SK-N-SH (cell line): ENCODE measurements around the gene UNC5CL. TPM values are rescaled to one million over a fixed set of nuclear protein-coding genes. Genes with fewer than 3 reads are reported as not detected.

Experiments
- CTCF ChIA-PET: fragments of 300-600, 350-600 bp; formaldehyde crosslinking; extraction: SDS; loops from one replicate; lab custom pipeline; 2021; lab: Yijun Ruan, JAX
- POLR2A ChIA-PET: fragments of 350-600 bp; sonication (Branson Sonifier 250); formaldehyde crosslinking; extraction: SDS; loops from one replicate; lab custom pipeline; 2020; ENCODE audit warnings: antibody characterized with exemption, inconsistent platforms; lab: Yijun Ruan, JAX
- DNase-seq: peaks from one replicate; pipeline ENCODE4 v3.0.0; 2012
- H2AFZ ChIP-seq: fragments of 200-600 bp; sonication (generic); 2 replicates; pipeline ENCODE4 v1.8.1; 2016; ENCODE audit warnings: antibody characterized with exemption, mild to moderate bottlenecking, low read depth
- H3F3A ChIP-seq: fragments of 200-600 bp; sonication (generic); replicated peaks from 2 replicates; pipeline ENCODE3; 2016; ENCODE audit warnings: antibody characterized with exemption, mild to moderate bottlenecking; ENCODE audit not compliant: insufficient read depth
- H3K27ac ChIP-seq, 2 experiments: fragments of 200-500 bp in 1 of 2; fragments of 200-600 bp in 1 of 2; sonication (Bioruptor generic) in 1 of 2; sonication (generic), shearing (Covaris generic) in 1 of 2; 2 replicates each; pipeline versions ENCODE4 v1.5.1 to v1.6.1; 2014 to 2016; ENCODE audit warnings: low read depth in 2 of 2, inconsistent platforms in 1 of 2, low read length in 1 of 2, mild to moderate bottlenecking in 1 of 2, mixed read lengths in 1 of 2
- H3K27me3 ChIP-seq: fragments of 200-600 bp; sonication (generic), shearing (Covaris generic); 2 replicates; pipeline ENCODE4 v1.6.1; 2016; ENCODE audit warnings: mixed run types; ENCODE audit not compliant: insufficient read depth
- H3K36me3 ChIP-seq, 2 experiments: fragments of 200-500 bp in 1 of 2; fragments of 200-600 bp in 1 of 2; sonication (Bioruptor generic) in 1 of 2; sonication (generic) in 1 of 2; replicated peaks in 1 of 2; 2 replicates each; pipeline versions ENCODE3 to v1.5.1; 2014 to 2016; ENCODE audit warnings: low read length in 1 of 2, mild to moderate bottlenecking in 1 of 2; ENCODE audit not compliant: insufficient read depth in 2 of 2, control insufficient read depth in 1 of 2
- H3K4me1 ChIP-seq, 2 experiments: fragments of 200-500 bp in 1 of 2; fragments of 200-600 bp in 1 of 2; sonication (Bioruptor generic) in 1 of 2; sonication (generic), shearing (Covaris generic) in 1 of 2; 2 replicates each; pipeline versions ENCODE4 v1.5.1 to v1.6.1; 2014 to 2016; ENCODE audit warnings: low read depth in 1 of 2, low read length in 1 of 2, mixed run types in 1 of 2; ENCODE audit not compliant: insufficient read depth in 2 of 2, control insufficient read depth in 1 of 2
- H3K4me2 ChIP-seq: fragments of 200-600 bp; sonication (generic), shearing (Covaris generic); 2 replicates; pipeline ENCODE4 v1.6.1; 2017; ENCODE audit warnings: mixed run types
- H3K4me3 ChIP-seq, 2 experiments: fragments of 200-500 bp in 1 of 2; fragments of 200-600 bp in 1 of 2; sonication (Bioruptor generic) in 1 of 2; sonication (generic), shearing (Covaris generic) in 1 of 2; 2 replicates each; pipeline versions ENCODE4 v1.5.1 to v1.8.1; 2014 to 2016; ENCODE audit warnings: low read depth in 2 of 2, inconsistent platforms in 1 of 2, low read length in 1 of 2, mild to moderate bottlenecking in 1 of 2, mixed read lengths in 1 of 2, moderate library complexity in 1 of 2
- H3K79me2 ChIP-seq: fragments of 200-600 bp; sonication (generic); 2 replicates; pipeline ENCODE4 v1.8.1; 2017; ENCODE audit warnings: mild to moderate bottlenecking; ENCODE audit not compliant: insufficient read depth
- H3K9ac ChIP-seq: fragments of 200-600 bp; sonication (generic); 2 replicates; pipeline ENCODE4 v1.6.1; 2017; ENCODE audit warnings: mixed run types
- H3K9me2 ChIP-seq: fragments of 200-600 bp; sonication (generic); 2 replicates; pipeline ENCODE4 v1.6.1; 2017; ENCODE audit warnings: mixed run types
- H3K9me3 ChIP-seq: fragments of 200-600 bp; sonication (generic); 2 replicates; pipeline ENCODE4 v1.6.1; 2017; ENCODE audit warnings: mixed run types, mild to moderate bottlenecking, moderate library complexity
- H4K20me1 ChIP-seq: fragments of 200-600 bp; sonication (generic); 2 replicates; pipeline ENCODE4 v1.6.1; 2017; ENCODE audit warnings: mild to moderate bottlenecking, mixed run types; ENCODE audit not compliant: insufficient read depth
- CHD2 ChIP-seq: fragments of 150-350 bp; IDR thresholded peaks from 2 replicates; pipeline ENCODE4 v1.6.1; 2018; ENCODE audit warnings: low read length; ENCODE audit not compliant: partially characterized antibody
- FOSL2 ChIP-seq: IDR thresholded peaks from 2 replicates; pipeline ENCODE4 v1.4.0; 2012; ENCODE audit warnings: low read depth, mild to moderate bottlenecking, moderate library complexity, borderline replicate concordance
- FOXJ3 ChIP-seq: sonication (generic); formaldehyde crosslinking; IDR thresholded peaks from 2 replicates; pipeline ENCODE4 v1.5.1; 2020; ENCODE audit warnings: mild to moderate bottlenecking, missing genetic modification reagents
- FOXM1 ChIP-seq: IDR thresholded peaks from 2 replicates; pipeline ENCODE4 v1.4.0; 2012; ENCODE audit warnings: low read depth, mild to moderate bottlenecking
- NRF1 ChIP-seq: IDR thresholded peaks from 2 replicates; pipeline ENCODE4 v1.6.1; 2012; ENCODE audit warnings: low read depth, mild to moderate bottlenecking, low read length
- RFX5 ChIP-seq: IDR thresholded peaks from 2 replicates; pipeline ENCODE4 v1.6.1; 2012; ENCODE audit warnings: mild to moderate bottlenecking, improper control_type of control experiment, low read length
- SMC3 ChIP-seq: IDR thresholded peaks from 2 replicates; pipeline ENCODE4 v1.6.1; 2012; ENCODE audit warnings: low read depth, low read length, improper control_type of control experiment
- TAF1 ChIP-seq: IDR thresholded peaks from 2 replicates; pipeline ENCODE4 v1.6.1; 2012; ENCODE audit warnings: low read depth, mild to moderate bottlenecking, low read length, moderate library complexity, borderline replicate concordance
- TCF12 ChIP-seq: IDR thresholded peaks from 2 replicates; pipeline ENCODE4 v1.4.0; 2012
- TEAD4 ChIP-seq: IDR thresholded peaks from 2 replicates; pipeline ENCODE4 v1.4.0; 2012; ENCODE audit warnings: mild to moderate bottlenecking, borderline replicate concordance; ENCODE audit not compliant: insufficient read depth
- WGBS: methylation state at CpG from one replicate; pipeline ENCODE4 v1.1.6; 2017; ENCODE audit warnings: low lambda C conversion rate; 5-methylcytosine and 5-hydroxymethylcytosine counted together
- polyA plus RNA-seq, 3 experiments: library from polyadenylated mRNA; depleted of rRNA; stranded (reverse); fragments of >200 nt; gene quantifications; 2 replicates each; pipeline ENCODE4 v1.2.3, GENCODE V29; 2012
- TF ChIP-seq, protein P1 (sequence below): IDR thresholded peaks from 2 replicates; pipeline ENCODE4 v1.4.0; 2012; ENCODE audit warnings: low read depth
- TF ChIP-seq, protein P2 (sequence below): IDR thresholded peaks from 2 replicates; pipeline ENCODE4; 2012
- TF ChIP-seq, protein P3 (sequence below): fragments of 150-350 bp; IDR thresholded peaks from 2 replicates; pipeline ENCODE4 v1.6.1; 2016; ENCODE audit warnings: mild to moderate bottlenecking, low read depth, low read length

UNC5CL gene
- polyA plus RNA-seq, 1 of the 3 experiments (the other 2 are of a cell fraction), result 0.10 TPM

GRCh38 chr6:41073203-41073967 is 34.4 kb upstream of the UNC5CL start (continued):
- no peak for TF ChIP-seq FOSL2

DNA sequence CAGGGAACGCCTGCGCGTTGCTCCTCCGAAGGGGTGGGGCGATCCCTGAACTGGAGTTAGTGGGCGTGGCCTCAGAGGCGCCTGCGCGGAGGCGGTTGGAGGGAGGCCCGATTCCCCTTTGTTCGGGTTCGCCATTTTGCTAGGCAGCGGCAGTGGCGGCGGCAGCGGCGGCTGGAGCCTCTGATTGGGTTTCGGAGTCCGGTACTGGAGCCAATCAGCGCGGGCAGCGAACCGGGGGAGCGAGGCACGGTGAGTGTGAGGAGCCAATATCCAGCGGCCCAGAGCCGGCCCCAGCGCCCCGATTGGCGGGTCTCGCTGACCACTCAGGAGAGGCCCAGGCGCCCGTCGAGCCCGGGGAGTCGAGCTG is 33.8 kb upstream of the UNC5CL start, which contains the start of gene NFYA:
Gene NFYA, plus strand, starts transcription at position 139 of the 367 bp plus-strand sequence. CDS start 6,116 bp downstream, outside the sequence.
- peak within 1 kb of the TSS; percentile 83 for H3K4me2 ChIP-seq
- H3K79me2 ChIP-seq, result peaks cover 61% of the 10 kb centered on the region
- H2AFZ ChIP-seq, result peak within 1 kb of the TSS; percentile 91
- no peaks in the 10 kb centered on the region for H3K9me2 ChIP-seq
- peak within 1 kb of the TSS; percentile 98 to 99 for H3K27ac ChIP-seq
- peaks cover 22 to 41% of the 10 kb centered on the region in 2 experiments for H3K36me3 ChIP-seq
- no CpG with 5 or more reads among the region's 37 CpGs for WGBS
- CTCF ChIA-PET, result no interaction called here
- POLR2A ChIA-PET, result interaction anchor here (0.8 to 1.4 kb wide), 2 partner anchors 10 to 50 kb away, joined by 3 to 6 read pairs; no protein-coding TSS in a partner anchor
- H4K20me1 ChIP-seq, result peaks cover 41% of the 10 kb centered on the region
- H3K9ac ChIP-seq, result peak within 1 kb of the TSS; percentile 99
- no peaks in the 10 kb centered on the region for H3K27me3 ChIP-seq
- H3K4me1 ChIP-seq, result peaks cover 20 to 23% of the 10 kb centered on the region in 2 experiments
- H3K4me3 ChIP-seq, result peak within 1 kb of the TSS; percentile 90 to 99
- no peaks in the 10 kb centered on the region for H3K9me3 ChIP-seq
- H3F3A ChIP-seq, result peaks cover 25% of the 10 kb centered on the region
- DNase-seq, result peak; percentile 93
- TF ChIP-seq TCF12 (no peak), NRF1 (peak; percentile 76), FOXM1 (no peak), TEAD4 (no peak), TAF1 (peak; percentile 73), RFX5 (peak; percentile 72; the same call in 1 of the 2 replicates), SMC3 (no peak), CHD2 (peak; percentile 6), FOXJ3 (CRISPR knock-in tag) (no peak)
- TF ChIP-seq, protein P1, sequence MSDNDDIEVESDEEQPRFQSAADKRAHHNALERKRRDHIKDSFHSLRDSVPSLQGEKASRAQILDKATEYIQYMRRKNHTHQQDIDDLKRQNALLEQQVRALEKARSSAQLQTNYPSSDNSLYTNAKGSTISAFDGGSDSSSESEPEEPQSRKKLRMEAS, result peak; percentile 5; the same call in 1 of the 2 replicates
- TF ChIP-seq, protein P2, sequence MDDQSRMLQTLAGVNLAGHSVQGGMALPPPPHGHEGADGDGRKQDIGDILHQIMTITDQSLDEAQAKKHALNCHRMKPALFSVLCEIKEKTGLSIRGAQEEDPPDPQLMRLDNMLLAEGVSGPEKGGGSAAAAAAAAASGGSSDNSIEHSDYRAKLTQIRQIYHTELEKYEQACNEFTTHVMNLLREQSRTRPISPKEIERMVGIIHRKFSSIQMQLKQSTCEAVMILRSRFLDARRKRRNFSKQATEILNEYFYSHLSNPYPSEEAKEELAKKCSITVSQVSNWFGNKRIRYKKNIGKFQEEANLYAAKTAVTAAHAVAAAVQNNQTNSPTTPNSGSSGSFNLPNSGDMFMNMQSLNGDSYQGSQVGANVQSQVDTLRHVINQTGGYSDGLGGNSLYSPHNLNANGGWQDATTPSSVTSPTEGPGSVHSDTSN, result peak; percentile 55
- TF ChIP-seq, protein P3, sequence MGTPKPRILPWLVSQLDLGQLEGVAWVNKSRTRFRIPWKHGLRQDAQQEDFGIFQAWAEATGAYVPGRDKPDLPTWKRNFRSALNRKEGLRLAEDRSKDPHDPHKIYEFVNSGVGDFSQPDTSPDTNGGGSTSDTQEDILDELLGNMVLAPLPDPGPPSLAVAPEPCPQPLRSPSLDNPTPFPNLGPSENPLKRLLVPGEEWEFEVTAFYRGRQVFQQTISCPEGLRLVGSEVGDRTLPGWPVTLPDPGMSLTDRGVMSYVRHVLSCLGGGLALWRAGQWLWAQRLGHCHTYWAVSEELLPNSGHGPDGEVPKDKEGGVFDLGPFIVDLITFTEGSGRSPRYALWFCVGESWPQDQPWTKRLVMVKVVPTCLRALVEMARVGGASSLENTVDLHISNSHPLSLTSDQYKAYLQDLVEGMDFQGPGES, result peak; percentile 71
